OCI-LY7 (cell line): ENCODE results near the gene LPIN1. TPM values are rescaled to one million over a fixed set of nuclear protein-coding genes. Genes with fewer than 3 reads are reported as not detected.

Source experiments
- BruUV-seq: library from RNA; stranded (reverse); fragments of 400-500 nt; replicated peaks from 2 replicates; lab custom pipeline; 2021; lab: Mats Ljungman, UMichigan
- CTCF ChIA-PET: fragments of 300-600 bp; sonication (Branson Sonifier 250); formaldehyde crosslinking; loops from one replicate; lab custom pipeline; 2022; ENCODE audit warnings: antibody characterized with exemption; ENCODE audit not compliant: unreplicated experiment; lab: Charles Lee
- POLR2A ChIA-PET: fragments of 300-600 bp; sonication (Branson Sonifier 250); formaldehyde crosslinking; loops from one replicate; lab custom pipeline; 2022; ENCODE audit warnings: antibody characterized with exemption; lab: Charles Lee
- DNase-seq: peaks from one replicate; pipeline ENCODE4 v3.0.0-alpha.2; 2015; ENCODE audit warnings: low spot score
- H2AFZ ChIP-seq: fragments of 200-600 bp; sonication (generic), shearing (Covaris generic); 2 replicates; pipeline ENCODE4 v1.6.1; 2014; ENCODE audit warnings: mild to moderate bottlenecking, antibody characterized with exemption, low read length, moderate library complexity
- H3K27ac ChIP-seq: fragments of 200-600 bp; sonication (generic); 2 replicates; pipeline ENCODE4 v1.5.1; 2014; ENCODE audit warnings: mixed run types, low read depth, mild to moderate bottlenecking, moderate library complexity, low read length, inconsistent platforms; ENCODE audit not compliant: poor library complexity, severe bottlenecking
- H3K36me3 ChIP-seq: fragments of 200-600 bp; sonication (generic); 2 replicates; pipeline ENCODE4 v1.6.1; 2014; ENCODE audit warnings: mild to moderate bottlenecking, antibody characterized with exemption, low read length, moderate library complexity, mixed read lengths; ENCODE audit not compliant: insufficient read depth
- H3K4me1 ChIP-seq: fragments of 200-600 bp; sonication (generic); 2 replicates; pipeline ENCODE4 v1.5.1; 2014; ENCODE audit warnings: mild to moderate bottlenecking, low read length; ENCODE audit not compliant: insufficient read depth, poor library complexity, severe bottlenecking
- H3K4me2 ChIP-seq: fragments of 200-600 bp; sonication (generic); 2 replicates; pipeline ENCODE4 v1.6.1; 2014; ENCODE audit warnings: mild to moderate bottlenecking, low read length
- H3K4me3 ChIP-seq: fragments of 200-600 bp; sonication (generic); 2 replicates; pipeline ENCODE4 v1.5.1; 2014; ENCODE audit warnings: mild to moderate bottlenecking, low read depth, low read length; ENCODE audit not compliant: poor library complexity, severe bottlenecking
- H3K79me2 ChIP-seq: fragments of 200-600 bp; sonication (generic); 2 replicates; pipeline ENCODE4 v1.6.1; 2016; ENCODE audit warnings: low read depth, mild to moderate bottlenecking, low read length, moderate library complexity, mixed read lengths; ENCODE audit not compliant: insufficient read depth
- H3K9me2 ChIP-seq: fragments of 200-600 bp; sonication (generic); 2 replicates; pipeline ENCODE4 v1.6.1; 2016; ENCODE audit warnings: mild to moderate bottlenecking, low read length, mixed read lengths; ENCODE audit not compliant: insufficient read depth
- H3K9me3 ChIP-seq: fragments of 200-600 bp; sonication (generic); 2 replicates; pipeline ENCODE4 v1.6.1; 2014; ENCODE audit warnings: mild to moderate bottlenecking, mixed run types, low read length, mixed read lengths
- H4K20me1 ChIP-seq: fragments of 200-600 bp; sonication (generic); 2 replicates; pipeline ENCODE4 v1.6.1; 2014; ENCODE audit warnings: mild to moderate bottlenecking, antibody characterized with exemption, low read length, moderate library complexity, mixed read lengths; ENCODE audit not compliant: insufficient read depth
- EZH2phosphoT487 ChIP-seq: fragments of 200-600 bp; sonication (generic); IDR thresholded peaks from 2 replicates; pipeline ENCODE4 v1.6.1; 2018; ENCODE audit warnings: low read depth, borderline replicate concordance, mild to moderate bottlenecking, mixed run types, antibody characterized with exemption, low read length, moderate library complexity, mixed read lengths
- intact Hi-C: fragments of 100-400 bp; cut with micrococcal nuclease; formaldehyde crosslinking; loops from one replicate; pipeline ENCODE4 v1.10.0; 2022; ENCODE audit not compliant: unreplicated experiment
- total RNA-seq, 2 experiments: library from RNA; depleted of rRNA in 1 of 2; stranded (reverse); fragments of >200 nt in 1 of 2; shearing (Covaris generic) in 1 of 2; gene quantifications; 2 replicates each; pipeline ENCODE4 v1.2.3, GENCODE V29; 2014 to 2022
- TF ChIP-seq, protein P1 (sequence below): fragments of 200-600 bp; sonication (generic); conservative IDR thresholded peaks from 2 replicates; pipeline ENCODE4 v1.5.1; 2014; ENCODE audit warnings: mild to moderate bottlenecking, antibody characterized with exemption, low read length, moderate library complexity, mixed read lengths

The LPIN1 gene
- total RNA-seq, 2 experiments from 2014 or later, result 56.9 to 70.2 TPM

DNA sequence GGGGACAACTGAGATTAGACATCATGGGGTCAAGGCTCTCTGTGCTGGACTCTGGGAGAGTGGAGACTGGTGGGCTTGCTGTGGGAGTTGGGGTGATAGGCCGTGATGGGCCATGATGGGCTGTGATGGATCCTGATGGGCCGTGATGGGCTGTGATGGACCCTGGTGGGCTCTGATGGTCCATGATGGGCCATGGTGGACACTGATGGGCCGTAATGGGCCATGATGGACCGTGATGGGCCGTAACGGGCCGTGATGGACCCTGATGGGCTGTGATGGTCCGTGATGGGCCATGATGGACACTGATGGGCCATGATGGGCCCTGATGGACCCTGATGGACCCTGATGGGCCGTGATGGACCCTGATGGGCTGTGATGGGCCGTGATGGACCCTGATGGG, 18.5 kb downstream of the LPIN1 start:
- no peak overlapping the region for H3K4me2 ChIP-seq
- peaks cover 6% of the 10 kb centered on the region; the same call in 1 of the 2 replicates for H3K79me2 ChIP-seq
- no peaks in the 10 kb centered on the region for H3K9me3 ChIP-seq
- peaks cover 59% of the 10 kb centered on the region for H3K36me3 ChIP-seq
- DNase-seq, result no peak
- no peak overlapping the region for H3K4me3 ChIP-seq
- POLR2A ChIA-PET, result interaction anchor here (0.7 to 2.7 kb wide), 4 partner anchors 8 to 18 kb away, joined by 3 to 11 read pairs (median 5); partner anchors contain the start of gene LPIN1
- TF ChIP-seq EZH2phosphoT487, result no peak
- TF ChIP-seq, protein P1, sequence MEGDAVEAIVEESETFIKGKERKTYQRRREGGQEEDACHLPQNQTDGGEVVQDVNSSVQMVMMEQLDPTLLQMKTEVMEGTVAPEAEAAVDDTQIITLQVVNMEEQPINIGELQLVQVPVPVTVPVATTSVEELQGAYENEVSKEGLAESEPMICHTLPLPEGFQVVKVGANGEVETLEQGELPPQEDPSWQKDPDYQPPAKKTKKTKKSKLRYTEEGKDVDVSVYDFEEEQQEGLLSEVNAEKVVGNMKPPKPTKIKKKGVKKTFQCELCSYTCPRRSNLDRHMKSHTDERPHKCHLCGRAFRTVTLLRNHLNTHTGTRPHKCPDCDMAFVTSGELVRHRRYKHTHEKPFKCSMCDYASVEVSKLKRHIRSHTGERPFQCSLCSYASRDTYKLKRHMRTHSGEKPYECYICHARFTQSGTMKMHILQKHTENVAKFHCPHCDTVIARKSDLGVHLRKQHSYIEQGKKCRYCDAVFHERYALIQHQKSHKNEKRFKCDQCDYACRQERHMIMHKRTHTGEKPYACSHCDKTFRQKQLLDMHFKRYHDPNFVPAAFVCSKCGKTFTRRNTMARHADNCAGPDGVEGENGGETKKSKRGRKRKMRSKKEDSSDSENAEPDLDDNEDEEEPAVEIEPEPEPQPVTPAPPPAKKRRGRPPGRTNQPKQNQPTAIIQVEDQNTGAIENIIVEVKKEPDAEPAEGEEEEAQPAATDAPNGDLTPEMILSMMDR, result no peak
- no peaks in the 10 kb centered on the region for H3K4me1 ChIP-seq
- no peak overlapping the region for H3K27ac ChIP-seq
- CTCF ChIA-PET, result no interaction called here
- no peaks in the 10 kb centered on the region for H4K20me1 ChIP-seq
- no TSS peak for BruUV-seq
- H2AFZ ChIP-seq, result no peak overlapping the region
- H3K9me2 ChIP-seq, result no peaks in the 10 kb centered on the region
- intact Hi-C loops, result no loop called here

GRCh38 chr2:11765501-11765900, 19.1 kb downstream of the LPIN1 start:
- Histone ChIP-seq H3K4me1 (no peaks in the 10 kb centered on the region), H3K36me3 (peaks cover 64% of the 10 kb centered on the region), H3K4me3 (no peak overlapping the region), H3K79me2 (peaks cover 6% of the 10 kb centered on the region; the same call in 1 of the 2 replicates), H3K27ac (no peak overlapping the region), H3K9me3 (no peaks in the 10 kb centered on the region), H3K9me2 (no peaks in the 10 kb centered on the region), H4K20me1 (no peaks in the 10 kb centered on the region), H2AFZ (no peak overlapping the region), H3K4me2 (no peak overlapping the region)
- POLR2A ChIA-PET, result interaction anchor here (1.6 to 2.7 kb wide), 3 partner anchors 9 to 11 kb away, joined by 3 to 11 read pairs (median 7); no protein-coding TSS in a partner anchor
- intact Hi-C loops, result no loop called here
- CTCF ChIA-PET, result no interaction called here
- TF ChIP-seq, protein P1, result no peak
- TF ChIP-seq EZH2phosphoT487, result no peak
- DNase-seq, result no peak
- no TSS peak for BruUV-seq

- TF ChIP-seq EZH2phosphoT487, result no peak
- TF ChIP-seq, protein P1, result no peak
- H3K4me2 ChIP-seq, result no peak overlapping the region
- no peaks in the 10 kb centered on the region for H4K20me1 ChIP-seq
- H2AFZ ChIP-seq, result no peak overlapping the region
- POLR2A ChIA-PET, result interaction anchor here (1.7 to 2.7 kb wide), 2 partner anchors 10 to 12 kb away, joined by 3 to 11 read pairs; no protein-coding TSS in a partner anchor
- H3K4me1 ChIP-seq, result no peaks in the 10 kb centered on the region
- CTCF ChIA-PET, result no interaction called here
- H3K9me3 ChIP-seq, result no peaks in the 10 kb centered on the region
- H3K27ac ChIP-seq, result no peak overlapping the region
- no peak overlapping the region for H3K4me3 ChIP-seq
- no peak for DNase-seq
- H3K79me2 ChIP-seq, result peaks cover 4% of the 10 kb centered on the region; the same call in 1 of the 2 replicates
- H3K36me3 ChIP-seq, result peaks cover 68% of the 10 kb centered on the region
- H3K9me2 ChIP-seq, result no peaks in the 10 kb centered on the region
- intact Hi-C loops, result no loop called here
- no TSS peak for BruUV-seq
Observed at GRCh38 chr2:11766016-11766415, 19.6 kb downstream of the LPIN1 start.
